GM23338 (cell line): ENCODE data around the gene CABYR. TPM values are rescaled to one million over a fixed set of nuclear protein-coding genes. Genes with fewer than 3 reads are reported as not detected.

Experiments used
- ATAC-seq: fragments of 200-7000 bp; cut with Tn5 transposase; 3 replicates; pipeline ENCODE4 v1.9.1; 2020
- DNase-seq: peaks from one replicate; pipeline ENCODE4 v3.0.0-alpha.2; 2015; ENCODE audit warnings: low spot score
- H2AFZ ChIP-seq: fragments of 200-600 bp; sonication (generic); 2 replicates; pipeline ENCODE4 v1.8.0; 2016; ENCODE audit warnings: antibody characterized with exemption, mild to moderate bottlenecking, moderate library complexity
- H3F3A ChIP-seq: fragments of 200-600 bp; sonication (generic); replicated peaks from 2 replicates; pipeline ENCODE4 v1.8.0; 2017; ENCODE audit warnings: antibody characterized with exemption, mixed run types, low read depth
- H3K27ac ChIP-seq: fragments of 200-600 bp; sonication (generic); 2 replicates; pipeline ENCODE4 v1.6.1; 2016; ENCODE audit warnings: low read depth
- H3K27me3 ChIP-seq: fragments of 200-600 bp; sonication (generic); 2 replicates; pipeline ENCODE4 v1.8.0; 2016; ENCODE audit warnings: mild to moderate bottlenecking, mixed run types, moderate library complexity; ENCODE audit not compliant: insufficient read depth
- H3K36me3 ChIP-seq: fragments of 200-600 bp; sonication (generic); 2 replicates; pipeline ENCODE4 v1.8.0; 2016; ENCODE audit warnings: mild to moderate bottlenecking; ENCODE audit not compliant: insufficient read depth
- H3K4me1 ChIP-seq: fragments of 200-600 bp; sonication (generic); 2 replicates; pipeline ENCODE4 v1.8.0; 2016; ENCODE audit warnings: mild to moderate bottlenecking, moderate library complexity; ENCODE audit not compliant: insufficient read depth
- H3K4me2 ChIP-seq: fragments of 200-600 bp; sonication (generic); 2 replicates; pipeline ENCODE4 v1.7.1; 2017; ENCODE audit warnings: mixed run types
- H3K4me3 ChIP-seq: fragments of 200-600 bp; sonication (generic); 2 replicates; pipeline ENCODE4 v1.6.1; 2016; ENCODE audit warnings: mixed run types
- H3K79me2 ChIP-seq: fragments of 200-600 bp; sonication (generic); replicated peaks from 2 replicates; pipeline ENCODE4 v1.8.0; 2017; ENCODE audit warnings: mild to moderate bottlenecking; ENCODE audit not compliant: insufficient read depth
- H3K9me2 ChIP-seq: fragments of 200-600 bp; sonication (generic); 2 replicates; pipeline ENCODE4 v1.8.0; 2017; ENCODE audit not compliant: insufficient read depth
- H4K20me1 ChIP-seq: fragments of 200-600 bp; sonication (generic); replicated peaks from 2 replicates; pipeline ENCODE4 v1.8.0; 2017; ENCODE audit warnings: mild to moderate bottlenecking; ENCODE audit not compliant: insufficient read depth
- H3K27ac Mint-ChIP-seq: 2 replicates; pipeline ENCODE4 v1.8.0; 2020; ENCODE audit warnings: inconsistent platforms, mild to moderate bottlenecking, moderate library complexity, mixed read lengths
- H3K27me3 Mint-ChIP-seq: 3 replicates; pipeline ENCODE4 v1.8.0; 2022; ENCODE audit warnings: low read depth, mild to moderate bottlenecking, moderate library complexity, mixed read lengths, inconsistent platforms; ENCODE audit not compliant: insufficient read depth, poor library complexity
- H3K36me3 Mint-ChIP-seq: 3 replicates; pipeline ENCODE4 v1.8.0; 2021; ENCODE audit warnings: low read depth, mild to moderate bottlenecking, inconsistent platforms, moderate library complexity, mixed read lengths
- H3K4me1 Mint-ChIP-seq: 3 replicates; pipeline ENCODE4 v1.8.0; 2020; ENCODE audit warnings: mild to moderate bottlenecking, inconsistent platforms, mixed read lengths
- H3K4me3 Mint-ChIP-seq: 3 replicates; pipeline ENCODE4 v1.8.0; 2021; ENCODE audit warnings: moderate library complexity, mild to moderate bottlenecking, inconsistent platforms, mixed read lengths
- H3K9me3 Mint-ChIP-seq: 3 replicates; pipeline ENCODE4 v1.8.0; 2020; ENCODE audit warnings: moderate library complexity, mild to moderate bottlenecking, inconsistent platforms, mixed read lengths
- CREB1 ChIP-seq: fragments of 250-450 bp; sonication (Bioruptor Pico); IDR thresholded peaks from 2 replicates; pipeline ENCODE4 v1.5.0; 2020; ENCODE audit warnings: low read depth, mild to moderate bottlenecking, moderate library complexity
- CTCF ChIP-seq, 2 experiments: fragments of 200-600 bp in 1 of 2; sonication (generic) in 1 of 2; conservative IDR thresholded peaks; 2 replicates each; pipeline versions ENCODE4 v1.5.1 to v1.6.1; 2016 to 2017; ENCODE audit warnings: antibody characterized with exemption in 2 of 2, low read depth in 2 of 2, mild to moderate bottlenecking in 2 of 2, moderate library complexity in 1 of 2
- ETS1 ChIP-seq: IDR thresholded peaks from 2 replicates; pipeline ENCODE4 v1.6.1; 2016; ENCODE audit warnings: antibody characterized with exemption
- EZH2 ChIP-seq: fragments of 200-600 bp; sonication (generic); IDR thresholded peaks from one replicate; pipeline ENCODE4 v1.8.0; 2017; ENCODE audit warnings: antibody characterized with exemption, mild to moderate bottlenecking, low read depth; ENCODE audit not compliant: unreplicated experiment
- EZH2phosphoT487 ChIP-seq: fragments of 200-600 bp; sonication (generic); IDR thresholded peaks from one replicate; pipeline ENCODE4 v1.8.1; 2018; ENCODE audit warnings: antibody characterized with exemption; ENCODE audit not compliant: unreplicated experiment
- JUNB ChIP-seq: IDR thresholded peaks from one replicate; pipeline ENCODE4 v1.6.1; 2016; ENCODE audit warnings: antibody characterized with exemption; ENCODE audit not compliant: unreplicated experiment
- NANOG ChIP-seq: IDR thresholded peaks from 2 replicates; pipeline ENCODE4 v1.6.1; 2016; ENCODE audit warnings: antibody characterized with exemption, borderline replicate concordance
- POLR2AphosphoS5 ChIP-seq: IDR thresholded peaks from 2 replicates; pipeline ENCODE4 v1.6.1; 2016; ENCODE audit warnings: antibody characterized with exemption, low read depth
- REST ChIP-seq: IDR thresholded peaks from one replicate; pipeline ENCODE4 v1.6.1; 2018; ENCODE audit warnings: antibody characterized with exemption; ENCODE audit not compliant: unreplicated experiment
- STAT1 ChIP-seq: IDR thresholded peaks from one replicate; pipeline ENCODE4 v1.6.1; 2016; ENCODE audit warnings: antibody characterized with exemption; ENCODE audit not compliant: unreplicated experiment
- ZNF114 ChIP-seq: fragments of 250-450 bp; sonication (Bioruptor Pico); IDR thresholded peaks from 2 replicates; pipeline ENCODE4 v1.5.0; 2020; ENCODE audit warnings: mild to moderate bottlenecking, moderate library complexity
- ZNF331 ChIP-seq: fragments of 250-450 bp; sonication (Bioruptor Pico); IDR thresholded peaks from 2 replicates; pipeline ENCODE4 v1.5.0; 2020; ENCODE audit warnings: low read depth, mild to moderate bottlenecking, moderate library complexity
- ZNF462 ChIP-seq: fragments of 250-450 bp; sonication (Bioruptor Pico); IDR thresholded peaks from 2 replicates; pipeline ENCODE4 v1.5.0; 2020; ENCODE audit warnings: mild to moderate bottlenecking, moderate library complexity
- polyA plus RNA-seq: library from polyadenylated mRNA; unstranded; fragments of >200 nt; fragmentation: Nextera tagmentation; extraction: Ambion mirVana; gene quantifications from 2 replicates; pipeline ENCODE4 v1.2.1, GENCODE V29; 2016
- total RNA-seq: library from RNA; depleted of rRNA; stranded (reverse); fragments of >200 nt; shearing (Covaris generic); gene quantifications from 2 replicates; pipeline ENCODE4 v1.2.3, GENCODE V29; 2014

Gene CABYR
- total and polyA plus RNA-seq, 2 experiments from 2014 or later = 24.0 to 48.4 TPM

GRCh38 chr18:24185805-24186204 is 46.9 kb downstream of the CABYR start:
- H3K9me3 Mint-ChIP-seq = no peaks in the 10 kb centered on the region
- H3K27ac ChIP-seq = no peak overlapping the region
- H3K27ac Mint-ChIP-seq = no peak overlapping the region
- H3K4me1 Mint-ChIP-seq = peaks cover 26% of the 10 kb centered on the region
- H3K27me3 Mint-ChIP-seq = peaks cover 5% of the 10 kb centered on the region
- no peaks in the 10 kb centered on the region for H3K27me3 ChIP-seq
- TF ChIP-seq REST (no peak), EZH2 (no peak), POLR2AphosphoS5 (no peak), ZNF462 (CRISPR knock-in tag) (no peak), EZH2phosphoT487 (no peak), CREB1 (CRISPR knock-in tag) (no peak), ZNF114 (CRISPR knock-in tag) (no peak), CTCF (conservative IDR thresholded peaks at IDR 0.05; ENCODE audit: low read depth in 2 of 2) (no peak), ZNF331 (no peak), STAT1 (no peak), ETS1 (no peak), JUNB (no peak), NANOG (no peak)
- H3K4me1 ChIP-seq = peaks cover 3% of the 10 kb centered on the region; the same call in 1 of the 2 replicates
- H3K9me2 ChIP-seq = no peaks in the 10 kb centered on the region
- ATAC-seq = no peak
- peaks cover 2% of the 10 kb centered on the region; the same call in 1 of the 3 replicates for H3K36me3 Mint-ChIP-seq
- H3K4me2 ChIP-seq = no peak overlapping the region
- no peaks in the 10 kb centered on the region for H3F3A ChIP-seq
- H3K36me3 ChIP-seq = no peaks in the 10 kb centered on the region; the same call in 1 of the 2 replicates
- no peaks in the 10 kb centered on the region for H3K79me2 ChIP-seq
- no peak overlapping the region for H2AFZ ChIP-seq
- no peak for DNase-seq
- no peaks in the 10 kb centered on the region for H4K20me1 ChIP-seq
- no peak overlapping the region for H3K4me3 Mint-ChIP-seq
- H3K4me3 ChIP-seq = no peak overlapping the region
